Stimulated activated CD4-positive, alpha-beta T cell treated with anti-CD3 and anti-CD28 coated beads, TNF-alpha, amount 100 ng/mL, for 24 hours (primary cell): ENCODE data around the gene SLC6A9.

Experiments
- DNase-seq, 3 experiments: peaks; one replicate each; pipeline ENCODE4 v3.0.0-alpha.2; 2020; ENCODE audit warnings: low read depth in 3 of 3

SLC6A9 gene

DNA sequence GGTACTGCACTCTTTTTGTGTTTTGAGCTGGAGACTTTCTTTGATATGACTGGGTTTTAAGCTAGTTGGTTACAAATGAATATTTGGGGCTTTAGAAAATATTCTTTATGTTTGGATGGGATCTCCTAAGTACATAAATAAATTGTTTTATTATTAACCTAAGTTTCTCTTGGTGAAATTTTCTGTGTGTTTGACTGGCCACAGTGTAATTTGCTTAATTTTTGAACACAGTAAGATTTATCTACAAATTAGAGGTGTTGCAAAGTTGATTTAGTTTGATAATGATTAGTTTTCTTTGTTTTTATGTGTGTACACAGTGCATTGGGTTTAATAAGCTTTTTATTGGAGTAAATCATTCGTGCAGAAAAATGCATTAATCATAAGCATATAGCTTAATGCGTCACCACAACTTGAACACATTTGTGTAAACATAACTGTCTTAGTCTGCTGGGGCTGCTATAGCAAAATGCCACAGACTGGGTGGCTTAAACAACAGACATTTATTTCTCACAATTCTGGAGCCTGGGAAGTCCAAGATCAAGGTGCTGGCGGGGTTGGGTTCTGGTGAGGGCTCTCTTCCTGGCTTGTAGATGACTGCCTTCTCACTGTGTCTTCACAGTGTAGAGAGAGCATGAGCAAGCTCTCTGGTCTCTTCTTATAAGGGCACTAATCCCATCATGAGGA is 17.4 kb upstream of the SLC6A9 start:
- DNase-seq: no peak

- no peak for DNase-seq
Observed at GRCh38 chr1:44047131-44047530, 15.9 kb upstream of the SLC6A9 start.

DNA sequence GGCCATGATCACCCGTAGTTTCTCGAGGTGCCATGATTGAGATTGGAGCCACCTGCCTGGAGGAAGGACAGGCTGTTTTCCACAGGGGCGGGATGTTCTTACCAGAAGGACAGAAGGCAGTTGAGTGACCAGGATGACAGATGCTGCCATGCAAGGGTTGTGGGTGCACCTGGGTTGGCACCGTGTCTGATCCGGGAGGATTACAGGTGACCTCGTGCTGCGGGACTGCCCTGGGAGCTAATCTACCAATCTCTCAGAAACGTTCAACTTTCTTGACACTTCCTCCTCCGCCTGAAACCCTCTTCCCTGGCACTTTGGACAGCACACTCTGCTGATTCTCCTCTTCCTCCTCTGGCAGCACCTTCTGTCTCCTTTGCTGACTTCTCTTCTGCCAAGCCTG is 13.8 kb upstream of the SLC6A9 start:
- DNase-seq: no peak

DNA sequence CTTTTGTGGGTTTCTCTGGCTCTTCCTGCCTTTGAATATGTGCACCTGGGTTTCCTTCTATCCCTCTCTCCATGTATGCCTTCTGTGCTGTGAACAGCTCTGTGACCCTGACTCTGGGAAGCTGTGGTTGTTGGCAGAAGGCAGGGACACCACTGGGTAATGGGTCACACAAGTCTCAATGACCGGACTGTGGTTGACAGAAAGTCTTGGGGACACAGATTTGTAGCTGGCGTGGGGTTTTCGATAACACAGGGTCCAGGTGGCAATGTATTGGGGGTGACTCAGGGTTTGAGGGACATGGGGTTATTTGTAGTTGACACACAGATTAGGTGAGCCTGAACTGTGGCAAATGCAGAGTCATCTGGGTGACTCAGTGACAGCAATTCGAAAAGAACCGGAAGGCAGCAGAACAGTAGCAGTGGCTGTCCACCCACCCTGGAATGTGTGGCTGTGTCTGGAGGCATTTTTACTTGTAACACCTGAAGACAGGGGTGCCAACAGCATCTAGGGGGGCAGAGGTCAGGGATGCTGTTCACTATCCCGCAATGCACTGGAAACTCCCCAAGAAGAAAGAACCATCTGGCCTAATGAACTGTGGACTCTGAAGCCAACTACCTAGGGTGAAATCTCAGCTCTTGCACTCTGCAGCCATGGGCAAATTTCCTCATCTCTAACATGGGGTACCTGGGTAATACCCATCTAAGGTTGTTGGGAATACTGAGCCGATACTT is 13.0 kb upstream of the SLC6A9 start:
- DNase-seq: no peak

- DNase-seq: no peak
Observed at GRCh38 chr1:44043176-44044070, 12.2 kb upstream of the SLC6A9 start.

DNA sequence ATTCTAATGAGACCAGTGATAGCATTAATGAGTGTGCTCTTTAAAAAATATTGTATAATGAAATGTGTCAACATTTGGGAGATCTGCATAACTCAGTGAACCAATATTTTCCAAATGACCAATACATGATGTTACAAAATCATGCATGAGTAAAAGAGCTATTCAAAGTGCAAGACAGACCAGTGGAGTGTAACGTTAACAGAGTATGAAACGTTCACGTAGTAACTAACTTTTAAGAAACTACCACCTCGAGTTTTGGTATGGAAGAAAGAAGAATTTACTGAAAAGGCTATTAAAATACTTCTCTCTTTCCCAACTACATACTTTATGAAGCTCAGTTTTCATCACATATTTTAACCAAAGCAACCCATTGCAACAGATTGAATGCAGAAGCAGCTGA is 9.6 kb upstream of the SLC6A9 start:
- no peak for DNase-seq

DNA sequence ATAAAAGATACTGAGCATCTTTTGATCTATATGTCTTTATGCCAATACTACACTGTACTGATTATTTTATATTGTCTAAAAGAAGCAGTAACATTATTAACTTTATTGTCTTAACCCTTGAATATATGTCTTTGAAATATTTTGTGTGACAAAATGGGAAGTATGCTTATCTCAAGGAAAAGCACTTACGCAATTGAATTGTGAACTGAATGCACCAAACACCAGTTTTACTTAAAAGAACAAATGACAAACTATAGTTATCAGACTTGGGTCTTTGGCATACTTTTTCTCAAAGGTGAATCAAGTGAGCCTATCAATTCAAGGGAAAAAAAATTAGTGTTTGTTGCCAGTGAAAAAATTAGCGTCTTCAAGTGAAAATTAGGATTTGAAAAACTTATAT is 9.2 kb upstream of the SLC6A9 start:
- no peak for DNase-seq

DNA sequence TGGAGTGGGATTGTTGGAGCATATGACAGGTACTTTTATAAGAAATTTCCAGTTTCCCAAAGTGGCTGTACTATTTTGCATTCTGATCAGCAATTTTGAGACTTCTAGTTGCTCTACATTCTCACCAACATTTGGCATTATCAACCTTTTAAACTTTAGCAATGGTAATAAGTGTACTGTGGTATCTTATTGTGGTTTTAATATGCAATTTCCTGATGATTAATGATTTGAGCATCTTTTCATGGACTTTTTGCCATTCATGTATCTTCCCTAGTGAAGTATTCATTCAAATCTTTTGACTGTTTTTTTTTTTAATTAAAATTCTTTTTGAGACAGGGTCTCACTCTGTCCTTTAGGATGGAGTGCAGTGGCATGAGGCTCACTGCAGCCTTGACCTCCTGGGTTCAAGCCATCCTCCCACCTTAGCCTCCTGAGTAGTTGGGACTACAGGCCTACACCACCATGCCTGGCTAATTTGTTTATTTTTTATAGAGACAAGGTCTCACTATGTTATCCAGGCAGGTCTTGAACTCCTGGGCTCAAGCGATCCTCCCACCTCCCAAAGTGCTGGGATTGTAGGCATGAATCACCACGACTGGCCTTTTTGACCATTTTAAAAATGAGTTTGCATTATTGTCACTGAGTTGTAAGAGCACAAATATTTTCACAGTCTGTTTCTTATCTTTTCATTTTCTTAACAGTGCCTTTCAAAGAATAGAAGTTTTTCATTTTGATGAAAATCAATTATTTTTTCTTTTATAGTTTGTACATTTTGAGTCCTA is 7.8 kb upstream of the SLC6A9 start:
- no peak for DNase-seq

DNA sequence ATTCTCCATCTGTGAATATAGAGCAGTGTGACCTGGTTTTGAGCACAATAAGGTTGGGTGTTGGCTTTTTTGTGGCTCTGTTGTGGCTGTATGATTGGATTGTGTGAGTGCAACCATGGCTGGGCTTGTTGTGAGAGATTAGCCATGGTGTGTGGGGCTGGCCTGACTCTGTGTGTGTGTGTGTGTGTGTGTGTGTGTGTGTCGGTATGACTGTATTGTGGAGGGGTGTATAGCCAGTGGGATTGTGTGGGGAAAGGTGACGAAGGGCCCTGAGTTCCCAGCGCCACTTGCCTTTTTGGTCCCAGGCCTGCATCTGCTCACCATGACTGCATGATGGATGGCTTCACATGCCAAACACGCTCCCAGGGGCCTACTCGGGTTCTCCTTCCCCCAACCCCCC is 5.9 kb upstream of the SLC6A9 start:
- no peak for DNase-seq

DNA sequence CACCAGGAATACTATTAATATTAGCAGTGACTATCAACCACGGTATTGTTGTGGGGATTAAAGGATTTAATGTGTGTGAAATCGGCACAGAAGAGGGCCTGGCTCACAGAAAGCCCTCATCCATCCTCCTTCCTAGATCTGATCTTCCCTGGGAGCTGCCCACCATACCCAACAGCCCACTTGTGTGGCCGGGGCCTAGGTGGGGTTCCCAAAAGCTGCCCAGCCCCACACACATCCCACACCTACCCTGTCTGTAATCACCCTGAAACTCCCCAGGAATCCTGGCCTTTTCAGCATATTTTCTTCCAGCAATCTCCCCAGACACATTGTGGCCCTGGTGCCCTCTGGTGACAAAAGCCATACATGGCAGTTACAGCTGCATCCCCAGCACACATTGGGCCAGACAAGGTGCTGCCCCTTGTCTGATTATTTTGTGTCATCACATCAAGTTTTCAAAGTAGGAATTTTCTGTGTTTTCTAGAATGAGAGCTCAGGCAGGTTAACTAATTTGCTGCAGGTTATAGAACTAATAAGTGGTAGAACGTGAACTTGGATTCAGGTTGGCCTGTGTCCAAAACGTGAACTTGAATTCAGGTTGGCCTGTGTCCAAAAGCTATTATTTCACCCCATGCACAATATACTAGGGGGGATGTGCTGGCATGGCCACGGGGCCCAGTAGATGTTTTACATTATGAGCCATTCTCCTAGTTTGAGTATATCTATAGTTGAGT is 5.3 kb upstream of the SLC6A9 start:
- peak; percentile 42 to 62 (median 54) for DNase-seq

GRCh38 chr1:44035726-44036408 is 4.6 kb upstream of the SLC6A9 start:
- no peak for DNase-seq

GRCh38 chr1:44034976-44035716 is 3.9 kb upstream of the SLC6A9 start:
- DNase-seq: no peak

DNA sequence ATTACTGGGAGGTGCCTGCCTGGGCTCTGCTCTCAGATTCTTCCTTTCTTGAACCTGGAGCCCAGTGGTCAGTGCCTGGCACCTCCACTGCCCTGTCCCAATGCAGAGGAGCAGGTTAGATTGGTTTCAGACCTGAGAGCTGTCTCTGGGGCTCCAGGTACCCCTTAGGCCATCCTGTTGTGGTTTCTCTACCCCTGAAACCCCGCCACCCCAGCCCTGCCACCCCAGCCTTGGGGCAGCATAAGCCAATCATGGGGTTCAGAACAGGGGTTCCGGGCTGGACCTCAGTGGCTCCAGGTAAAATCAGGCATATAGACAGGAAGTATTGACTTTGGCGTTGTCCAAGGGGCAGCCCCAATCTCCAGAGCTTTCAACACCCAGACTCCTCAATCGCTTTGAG is 3.2 kb upstream of the SLC6A9 start:
- DNase-seq: no peak

GRCh38 chr1:44033756-44034155 is 2.5 kb upstream of the SLC6A9 start:
- no peak for DNase-seq

DNA sequence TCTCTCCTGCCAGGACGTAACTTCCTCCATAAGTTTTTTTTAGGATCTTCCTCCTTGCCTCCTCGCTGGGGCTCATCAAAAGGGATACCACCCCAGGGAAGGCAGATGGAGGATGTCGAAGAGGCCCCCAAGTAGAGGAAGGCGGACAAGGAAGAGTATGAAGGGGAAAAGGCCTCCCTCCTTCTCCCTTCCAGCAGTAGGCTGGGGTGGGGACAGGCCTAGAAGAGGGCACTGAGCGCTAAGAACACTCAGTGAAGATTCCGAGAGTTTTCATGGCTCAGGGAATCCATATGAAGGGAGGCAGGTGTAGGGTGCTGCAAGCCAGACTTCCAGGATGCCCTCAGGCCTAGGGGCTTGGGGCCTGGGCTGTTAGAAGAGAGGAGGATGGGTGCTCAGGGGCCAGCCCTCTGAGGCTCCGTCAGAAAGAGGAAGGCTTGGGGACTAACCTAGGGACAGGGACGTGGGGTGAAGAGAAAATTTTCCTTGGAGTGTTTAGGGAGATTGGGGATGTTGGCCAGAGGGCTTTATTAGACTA is 1.8 kb upstream of the SLC6A9 start:
- DNase-seq: no peak

DNA sequence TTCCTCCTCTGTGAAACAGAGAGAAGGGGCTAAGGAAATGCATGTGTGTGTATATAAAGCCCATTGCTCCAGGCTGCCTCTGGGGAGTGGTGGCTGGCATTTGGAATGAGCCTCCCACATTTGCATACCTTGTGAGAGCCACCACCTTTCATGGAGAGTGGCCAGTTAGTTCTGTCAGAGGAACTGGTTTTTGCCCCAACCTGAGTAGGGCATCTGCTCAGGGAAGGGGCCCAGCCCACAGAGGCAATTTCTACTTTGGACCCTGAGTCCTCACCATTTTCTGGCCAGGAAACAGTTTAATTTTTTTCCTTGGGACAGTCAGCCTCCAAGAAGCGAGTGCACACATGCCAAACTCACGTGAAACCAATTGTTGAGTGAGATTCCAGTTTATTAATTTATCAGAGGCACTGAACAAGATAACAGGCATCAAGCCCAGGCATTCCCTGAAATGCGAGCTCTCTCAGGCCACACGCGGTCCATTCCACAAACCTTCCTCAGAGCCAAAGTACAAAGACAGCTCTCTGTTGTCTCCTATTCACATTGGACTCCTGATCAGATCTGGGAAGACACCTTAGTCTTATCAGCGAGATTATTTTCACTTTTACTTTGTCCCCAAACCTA is 1.0 kb upstream of the SLC6A9 start:
- no peak for DNase-seq

- DNase-seq: peak; percentile 8 to 39 (median 9)
Observed at GRCh38 chr1:44030605-44031251, 534 bp downstream of the SLC6A9 start.

- DNase-seq: peak; percentile 75 to 86 (median 79)
Observed at GRCh38 chr1:44029911-44030604, 1.2 kb downstream of the SLC6A9 start.
